HepG2 (cell line): ENCODE measurements around the gene LCK. TPM values are rescaled to one million over a fixed set of nuclear protein-coding genes. Genes with fewer than 3 reads are reported as not detected.
A peak's percentile ranks its signal among the peaks of the same experiment; 100 is the strongest.

Experiments used
- ATF2 ChIP-seq: sonication (generic); formaldehyde crosslinking; IDR thresholded peaks from 2 replicates; pipeline ENCODE4 v1.4.0; 2020; ENCODE audit warnings: missing genetic modification reagents
- CCDC6 ChIP-seq: sonication (generic); formaldehyde crosslinking; IDR thresholded peaks from 2 replicates; pipeline ENCODE4 v1.8.1; 2022; ENCODE audit warnings: mild to moderate bottlenecking, missing genetic modification reagents, moderate library complexity
- ELF3 ChIP-seq: IDR thresholded peaks from 2 replicates; pipeline ENCODE4 v1.6.1; 2016; ENCODE audit warnings: missing genetic modification reagents, missing compliant biosample characterization
- ETS1 ChIP-seq: sonication (generic); formaldehyde crosslinking; IDR thresholded peaks from 2 replicates; pipeline ENCODE4 v1.4.0; 2020; ENCODE audit warnings: missing genetic modification reagents
- FOXP1 ChIP-seq, 2 experiments: fragments of 450-650 bp in 1 of 2; IDR thresholded peaks; 2 replicates each; pipeline ENCODE4 v1.6.1; 2017 to 2018; ENCODE audit warnings: antibody characterized with exemption in 1 of 2
- GATAD1 ChIP-seq: IDR thresholded peaks from 2 replicates; pipeline ENCODE4 v1.6.1; 2016; ENCODE audit warnings: missing genetic modification reagents, missing compliant biosample characterization
- KAT2B ChIP-seq: fragments of 150-350 bp; IDR thresholded peaks from 2 replicates; pipeline ENCODE4 v1.6.1; 2014; ENCODE audit warnings: low read depth, low read length, borderline replicate concordance
- MTA1 ChIP-seq: sonication (generic); formaldehyde crosslinking; IDR thresholded peaks from 2 replicates; pipeline ENCODE4 v1.4.0; 2020; ENCODE audit warnings: missing genetic modification reagents, mild to moderate bottlenecking, borderline replicate concordance
- NFE2 ChIP-seq: sonication (generic); formaldehyde crosslinking; IDR thresholded peaks from 2 replicates; pipeline ENCODE4 v1.4.0; 2020; ENCODE audit warnings: missing genetic modification reagents
- NKX3-1 ChIP-seq: sonication (generic); formaldehyde crosslinking; IDR thresholded peaks from 2 replicates; pipeline ENCODE4 v1.5.0; 2020; ENCODE audit warnings: missing genetic modification reagents
- PATZ1 ChIP-seq: sonication (generic); formaldehyde crosslinking; IDR thresholded peaks from 2 replicates; pipeline ENCODE4 v1.4.0; 2020; ENCODE audit warnings: missing genetic modification reagents
- PBX2 ChIP-seq: IDR thresholded peaks from 2 replicates; pipeline ENCODE4 v1.6.1; 2016; ENCODE audit warnings: control low read depth
- RNF2 ChIP-seq: fragments of 450-650 bp; conservative IDR thresholded peaks from 2 replicates; pipeline ENCODE4 v1.6.1; 2016; ENCODE audit warnings: low read depth
- RXRA ChIP-seq: sonication (generic); formaldehyde crosslinking; IDR thresholded peaks from 2 replicates; pipeline ENCODE4 v1.5.1; 2020; ENCODE audit warnings: missing genetic modification reagents
- SNAPC5 ChIP-seq: sonication (generic); formaldehyde crosslinking; IDR thresholded peaks from 2 replicates; pipeline ENCODE4 v1.8.1; 2023; ENCODE audit warnings: mild to moderate bottlenecking, missing genetic modification reagents, borderline replicate concordance
- ZBTB44 ChIP-seq: sonication (generic); formaldehyde crosslinking; IDR thresholded peaks from 2 replicates; pipeline ENCODE4 v1.4.0; 2020; ENCODE audit warnings: missing genetic modification reagents
- ZFYVE20 ChIP-seq: sonication (generic); formaldehyde crosslinking; IDR thresholded peaks from 2 replicates; pipeline ENCODE4 v1.8.0; 2023; ENCODE audit warnings: low read depth, mild to moderate bottlenecking, moderate library complexity, missing genetic modification reagents, borderline replicate concordance
- ZNF563 ChIP-seq: sonication (generic); formaldehyde crosslinking; IDR thresholded peaks from 2 replicates; pipeline ENCODE4 v1.8.0; 2022; ENCODE audit warnings: mild to moderate bottlenecking, moderate library complexity, missing genetic modification reagents
- polyA plus RNA-seq, 8 experiments: library from polyadenylated mRNA; depleted of rRNA in 3 of 8; stranded (reverse) in 7 of 8; unstranded in 1 of 8; fragments of >200 nt; fragmentation: Illumina TruSeq in 4 of 8; extraction: Trizol in 4 of 8; gene quantifications; 2 replicates each; pipeline versions ENCODE4 v1.2.1 to v1.2.3, GENCODE V29; 2011 to 2016; ENCODE audit warnings: low read depth in 4 of 8, missing spikeins in 1 of 8, mixed read lengths in 1 of 8; ENCODE audit not compliant: insufficient read depth in 1 of 8
- total RNA-seq, 5 experiments: library from RNA; depleted of rRNA; stranded (reverse); fragments of >200 nt; fragmentation: Illumina TruSeq; extraction: Trizol; gene quantifications; 2 replicates each; pipeline ENCODE4 v1.2.3, GENCODE V29; 2016; ENCODE audit warnings: low read depth in 1 of 5

Gene LCK
- total and polyA plus RNA-seq, 2 of the 13 experiments (the other 11 are each of a cell fraction or from before 2014, with no cell fraction given) = 0.93 to 1.8 TPM

- 0 out of 2 replicates have a peak, but pooled peaks have one; percentile 55 for TF ChIP-seq SNAPC5 (CRISPR knock-in tag)
- TF ChIP-seq ZNF563 (CRISPR knock-in tag) = 0 out of 2 replicates have a peak, but pooled peaks have one; percentile 19
- no peak for TF ChIP-seq ZFYVE20 (CRISPR knock-in tag)
- TF ChIP-seq NKX3-1 (CRISPR knock-in tag) = peak; percentile 55; the same call in 1 of the 2 replicates
- TF ChIP-seq PBX2 (CRISPR knock-in tag) = no peak
- TF ChIP-seq PATZ1 (CRISPR knock-in tag) = peak; percentile 45; the same call in 1 of the 2 replicates
- no peak for TF ChIP-seq CCDC6 (CRISPR knock-in tag)
- no peak for TF ChIP-seq ATF2 (CRISPR knock-in tag)
- peak; percentile 77 for TF ChIP-seq RNF2
- TF ChIP-seq ELF3 (CRISPR knock-in tag) = no peak
- TF ChIP-seq FOXP1 (IDR thresholded peaks at IDR 0.05) = no peak
- TF ChIP-seq FOXP1 (CRISPR knock-in tag; IDR thresholded peaks at IDR 0.05) = no peak
- TF ChIP-seq MTA1 (CRISPR knock-in tag) = 0 out of 2 replicates have a peak, but pooled peaks have one; percentile 37
- TF ChIP-seq RXRA (CRISPR knock-in tag) = peak; percentile 54; the same call in 1 of the 2 replicates
- no peak for TF ChIP-seq ZBTB44 (CRISPR knock-in tag)
- no peak for TF ChIP-seq NFE2
- TF ChIP-seq ETS1 (CRISPR knock-in tag) = no peak
- 0 out of 2 replicates have a peak, but pooled peaks have one; percentile 17 for TF ChIP-seq GATAD1 (CRISPR knock-in tag)
- TF ChIP-seq KAT2B = no peak
These were observed 9.9 kb upstream of the LCK start (continued) for GRCh38 chr1:32241001-32241763.
